Suprapubic skin (tissue), 4 donors: ENCODE measurements around the gene TNFRSF25. TPM values are rescaled to one million over a fixed set of nuclear protein-coding genes. Genes with fewer than 3 reads are reported as not detected.
"Not testable (repeated sequence)": the region's sequence is repeated elsewhere in the genome, so short reads cannot be mapped to it uniquely, and the experiment has no call there.

Experiments used
- DNase-seq, 2 donors: peaks; one replicate each; pipeline ENCODE4 v3.0.0-alpha.2; 2019; ENCODE audit warnings: low spot score in 2 of 2
- H3K27ac ChIP-seq: fragments of 200-600 bp; sonication (generic); one replicate; pipeline ENCODE4 v1.5.1; 2019
- H3K27me3 ChIP-seq: fragments of 200-600 bp; sonication (generic); one replicate; pipeline ENCODE4 v1.5.1; 2019
- H3K36me3 ChIP-seq: fragments of 200-600 bp; sonication (generic); one replicate; pipeline ENCODE4 v1.5.1; 2019
- H3K4me1 ChIP-seq: fragments of 200-600 bp; sonication (generic); one replicate; pipeline ENCODE4 v1.5.1; 2019
- H3K4me3 ChIP-seq: fragments of 200-600 bp; sonication (generic); one replicate; pipeline ENCODE4 v1.5.1; 2019; ENCODE audit warnings: mild to moderate bottlenecking
- H3K9me3 ChIP-seq: fragments of 200-600 bp; sonication (generic); one replicate; pipeline ENCODE4 v1.5.1; 2019
- CTCF ChIP-seq, 2 donors: fragments of 200-600 bp in 1 of 2; fragments of 450-650 bp in 1 of 2; sonication (generic) in 1 of 2; IDR thresholded peaks; one replicate each; pipeline ENCODE4 v1.5.1; 2016 to 2019; ENCODE audit warnings: antibody characterized with exemption in 2 of 2, mild to moderate bottlenecking in 1 of 2, moderate library complexity in 1 of 2
- EP300 ChIP-seq: sonication (generic); formaldehyde crosslinking; IDR thresholded peaks from one replicate; pipeline ENCODE4 v1.6.1; 2017; ENCODE audit warnings: antibody characterized with exemption
- POLR2A ChIP-seq, 2 donors: fragments of 450-650 bp; IDR thresholded peaks; one replicate each; pipeline ENCODE4 v1.6.1; 2017; ENCODE audit warnings: antibody characterized with exemption in 2 of 2, mild to moderate bottlenecking in 2 of 2, moderate library complexity in 2 of 2
- POLR2AphosphoS5 ChIP-seq, 3 donors: sonication (generic); formaldehyde crosslinking; IDR thresholded peaks; one replicate each; pipeline ENCODE4 v1.6.1; 2017; ENCODE audit warnings: antibody characterized with exemption in 3 of 3
- whole genome bisulfite sequencing: methylation state at CpG from one replicate; pipeline ENCODE4 v1.1.5; 2018; 5-methylcytosine and 5-hydroxymethylcytosine counted together
- total RNA-seq, 4 donors: library from RNA; depleted of rRNA; stranded (reverse); fragments of >200 nt; gene quantifications; one replicate each; pipeline ENCODE4 v1.1.0, GENCODE V29; 2016

Gene TNFRSF25
- total RNA-seq, 4 donors from 2014 or later = 66.8 to 411 (median 99.5) TPM

DNA sequence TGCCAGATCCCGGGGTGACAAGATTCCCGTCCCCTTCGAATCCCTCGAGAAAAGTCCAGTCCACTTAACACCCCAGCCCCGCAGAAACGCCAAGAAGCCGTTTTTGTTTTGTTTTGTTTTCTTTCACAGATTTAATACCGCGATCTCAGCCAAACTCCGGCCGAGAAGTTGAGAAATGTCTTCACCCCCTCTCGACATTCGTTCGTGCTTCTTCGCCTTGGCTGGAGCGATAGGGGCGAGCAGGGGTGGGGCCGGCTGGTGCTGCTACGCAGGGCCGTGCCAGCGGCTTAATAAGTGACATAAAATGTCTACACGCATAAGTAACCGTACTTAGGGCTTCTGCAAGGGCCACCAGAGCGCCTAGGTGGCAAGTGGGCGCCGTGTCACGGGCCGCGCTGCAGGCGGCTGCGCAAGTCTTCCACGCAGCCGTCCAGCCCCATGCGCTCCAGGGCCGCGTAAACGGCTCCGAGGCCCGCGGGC lies 4.9 kb downstream of the TNFRSF25 start:
- Histone ChIP-seq H3K9me3 (no peaks in the 10 kb centered on the region), H3K27me3 (peaks cover 25% of the 10 kb centered on the region), H3K27ac (no peak overlapping the region), H3K4me1 (peaks cover 12% of the 10 kb centered on the region), H3K36me3 (peaks cover 25% of the 10 kb centered on the region), H3K4me3 (peak overlapping the region; percentile 27)
- no peak for TF ChIP-seq POLR2AphosphoS5 (IDR thresholded peaks at IDR 0.05)
- DNase-seq = no peak
- WGBS = 84% methylated on average over 40 of the region's 40 CpGs

DNA sequence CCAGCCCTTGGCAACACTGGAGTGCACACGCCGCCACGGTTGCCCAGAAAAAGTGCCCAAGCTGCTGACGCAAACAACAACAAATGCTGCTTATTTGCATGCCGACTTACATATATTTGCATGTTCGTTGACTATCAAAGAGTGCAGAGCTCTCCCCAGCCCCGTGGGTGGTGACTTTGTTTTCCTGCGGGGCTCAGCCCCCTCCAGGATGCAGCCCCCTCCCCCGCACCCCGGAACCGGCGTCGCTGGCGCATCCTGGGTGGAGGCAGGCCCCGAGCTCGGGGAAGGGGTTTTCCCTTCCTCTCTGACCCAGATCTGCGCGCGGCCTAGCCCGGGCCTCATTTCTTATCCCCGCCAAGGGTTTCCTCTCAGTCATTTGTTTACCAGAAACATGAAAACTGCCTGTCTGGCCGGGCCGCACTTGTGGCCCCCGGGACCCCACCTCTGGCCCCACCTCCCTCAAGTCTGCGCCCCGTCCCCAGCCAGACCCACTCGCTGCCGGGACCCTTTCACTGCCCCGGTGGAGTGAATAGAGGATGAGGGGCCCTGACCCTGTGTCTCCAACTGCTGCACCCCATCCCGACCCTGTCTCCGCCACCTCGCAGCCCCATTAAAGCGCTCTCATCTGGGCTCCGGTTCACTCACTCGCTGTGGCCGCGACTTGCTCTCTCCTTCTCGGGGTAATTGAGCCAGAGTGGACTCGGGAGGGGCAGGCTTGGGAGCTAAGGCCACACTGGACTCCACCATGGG lies 5.5 kb downstream of the TNFRSF25 start:
- H3K9me3 ChIP-seq = no peaks in the 10 kb centered on the region
- H3K4me1 ChIP-seq = peaks cover 15% of the 10 kb centered on the region
- DNase-seq = no peak
- 35% methylated on average over 39 of the region's 39 CpGs for WGBS
- H3K36me3 ChIP-seq = peaks cover 25% of the 10 kb centered on the region
- no peak for TF ChIP-seq POLR2AphosphoS5 (IDR thresholded peaks at IDR 0.05)
- no peak for TF ChIP-seq CTCF (IDR thresholded peaks at IDR 0.05)
- no peak for TF ChIP-seq POLR2A (IDR thresholded peaks at IDR 0.05)
- no peak for TF ChIP-seq EP300
- no peak overlapping the region for H3K27ac ChIP-seq
- H3K27me3 ChIP-seq = peaks cover 28% of the 10 kb centered on the region
- H3K4me3 ChIP-seq = peak overlapping the region; percentile 27

- TF ChIP-seq POLR2A (IDR thresholded peaks at IDR 0.05) (no peak), POLR2AphosphoS5 (IDR thresholded peaks at IDR 0.05) (no peak), CTCF (IDR thresholded peaks at IDR 0.05) (no peak), EP300 (no peak)
- 17% methylated on average over 9 of the region's 18 CpGs for WGBS
- Histone ChIP-seq H3K27me3 (peaks cover 31% of the 10 kb centered on the region), H3K4me3 (peak overlapping the region; percentile 27), H3K9me3 (no peaks in the 10 kb centered on the region), H3K36me3 (peaks cover 25% of the 10 kb centered on the region), H3K27ac (no peak overlapping the region), H3K4me1 (peaks cover 21% of the 10 kb centered on the region)
- no peak for DNase-seq
Measured at GRCh38 chr1:6459850-6460265, 6.1 kb downstream of the TNFRSF25 start.

- H3K36me3 ChIP-seq = peaks cover 7% of the 10 kb centered on the region
- no peak for DNase-seq
- TF ChIP-seq CTCF (IDR thresholded peaks at IDR 0.05) = no peak
- TF ChIP-seq POLR2AphosphoS5 (IDR thresholded peaks at IDR 0.05) = no peak
- TF ChIP-seq EP300 = no peak
- no peak overlapping the region for H3K27ac ChIP-seq
- 75% methylated on average over 8 of the region's 11 CpGs for WGBS
- H3K4me1 ChIP-seq = peaks cover 34% of the 10 kb centered on the region
- no peak overlapping the region for H3K4me3 ChIP-seq
- H3K9me3 ChIP-seq = no peaks in the 10 kb centered on the region
- H3K27me3 ChIP-seq = peaks cover 58% of the 10 kb centered on the region
Measured at GRCh38 chr1:6456800-6457466, 9.0 kb downstream of the TNFRSF25 start.

DNA sequence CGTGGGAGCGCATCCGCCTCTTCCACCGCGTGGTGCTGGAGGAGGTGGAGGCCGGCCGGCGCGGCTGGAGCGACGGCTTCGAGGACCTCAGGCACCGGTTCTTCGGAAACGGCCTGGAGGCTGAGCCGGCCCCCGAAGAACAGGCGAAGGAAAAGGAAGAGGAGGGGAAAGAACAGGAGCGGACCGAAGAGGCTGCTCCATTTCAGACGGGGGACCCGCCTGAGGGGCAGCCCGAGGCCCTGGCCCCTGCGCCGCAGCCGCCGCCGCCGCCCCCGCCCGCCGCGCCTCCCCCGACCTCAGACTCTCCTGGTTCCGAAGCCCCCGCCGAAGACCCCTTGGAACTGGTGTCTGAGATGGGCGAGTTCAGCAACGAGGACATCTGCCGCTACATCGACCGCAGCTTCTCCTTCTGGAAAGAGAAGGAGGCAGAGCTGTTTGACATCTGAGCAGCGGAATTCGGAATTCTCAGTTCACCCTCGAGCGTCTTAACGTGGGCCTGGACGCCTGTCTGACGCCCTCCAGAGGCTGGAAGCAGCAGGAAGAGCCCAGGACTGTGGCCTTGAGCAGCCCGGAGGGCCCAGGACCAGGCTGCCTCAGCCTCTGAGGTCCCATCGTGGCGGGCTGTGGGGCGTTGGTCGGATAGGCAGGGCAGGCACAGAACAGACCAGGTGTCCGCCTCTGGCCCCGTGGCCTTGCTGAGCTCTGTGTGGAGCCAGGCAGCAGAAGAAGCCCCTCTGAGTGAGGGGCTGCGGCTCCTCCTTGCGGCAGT lies 10.0 kb downstream of the TNFRSF25 start:
- H3K9me3 ChIP-seq, H3K36me3 ChIP-seq, H3K4me3 ChIP-seq, DNase-seq, H3K27ac ChIP-seq: not testable (repeated sequence)
- peaks cover 65% of the 10 kb centered on the region for H3K27me3 ChIP-seq
- peaks cover 30% of the 10 kb centered on the region for H3K4me1 ChIP-seq
- 70% methylated on average over 6 of the region's 58 CpGs for WGBS
